T-helper 2 cell treated with Interferon-gamma antibody and Interleukin-4, amounts not matched to agents 5 μg/mL and 100 μg/mL, for 36 hours (primary cell): Measurements from ENCODE around the gene FUBP3.
"Not testable (repeated sequence)": the region's sequence is repeated elsewhere in the genome, so short reads cannot be mapped to it uniquely, and the experiment has no call there.

ENCODE experiments used
- DNase-seq: peaks from one replicate; pipeline ENCODE4 v3.0.0; 2021; ENCODE audit warnings: low spot score
- H3K27ac Mint-ChIP-seq: one replicate; pipeline ENCODE4 v1.8.0; 2021; ENCODE audit warnings: mild to moderate bottlenecking, mixed read lengths
- H3K27me3 Mint-ChIP-seq: one replicate; pipeline ENCODE4 v1.8.0; 2021; ENCODE audit warnings: low read depth, mixed read lengths
- H3K36me3 Mint-ChIP-seq: one replicate; pipeline ENCODE4 v1.8.0; 2021; ENCODE audit warnings: low read depth, mixed read lengths
- H3K4me1 Mint-ChIP-seq: one replicate; pipeline ENCODE4 v1.8.0; 2021; ENCODE audit warnings: low read depth, mixed read lengths
- H3K4me3 Mint-ChIP-seq: one replicate; pipeline ENCODE4 v1.8.0; 2022; ENCODE audit warnings: mild to moderate bottlenecking, moderate library complexity, mixed read lengths
- H3K9me3 Mint-ChIP-seq: one replicate; pipeline ENCODE4 v1.8.0; 2021; ENCODE audit warnings: mixed read lengths

Gene FUBP3

DNA sequence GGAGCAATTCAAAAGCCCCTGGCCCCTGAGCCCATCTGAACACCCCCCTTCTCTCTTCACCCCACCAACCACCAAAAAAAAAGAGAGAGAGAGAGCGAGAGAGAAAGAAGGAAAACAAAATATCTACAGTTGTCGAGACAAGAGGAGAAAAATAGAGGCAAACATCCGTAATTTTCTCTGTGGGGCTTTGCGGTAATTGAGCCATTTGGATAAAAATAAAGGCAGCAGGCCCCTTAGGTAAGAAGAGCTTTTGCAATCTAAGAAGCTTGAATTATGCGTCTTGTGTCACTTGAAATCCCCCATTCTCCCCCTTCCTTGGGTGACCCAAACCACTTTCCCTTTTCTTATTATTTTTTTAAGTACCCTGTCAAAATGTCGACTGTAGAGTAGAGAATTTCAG, 35.5 kb upstream of the FUBP3 start:
- Mint-ChIP-seq H3K4me3 (no peak overlapping the region), H3K27ac (no peak overlapping the region), H3K27me3 (peaks cover 14% of the 10 kb centered on the region), H3K9me3 (peaks cover 2% of the 10 kb centered on the region), H3K36me3 (no peaks in the 10 kb centered on the region), H3K4me1 (no peaks in the 10 kb centered on the region)
- no peak for DNase-seq

DNA sequence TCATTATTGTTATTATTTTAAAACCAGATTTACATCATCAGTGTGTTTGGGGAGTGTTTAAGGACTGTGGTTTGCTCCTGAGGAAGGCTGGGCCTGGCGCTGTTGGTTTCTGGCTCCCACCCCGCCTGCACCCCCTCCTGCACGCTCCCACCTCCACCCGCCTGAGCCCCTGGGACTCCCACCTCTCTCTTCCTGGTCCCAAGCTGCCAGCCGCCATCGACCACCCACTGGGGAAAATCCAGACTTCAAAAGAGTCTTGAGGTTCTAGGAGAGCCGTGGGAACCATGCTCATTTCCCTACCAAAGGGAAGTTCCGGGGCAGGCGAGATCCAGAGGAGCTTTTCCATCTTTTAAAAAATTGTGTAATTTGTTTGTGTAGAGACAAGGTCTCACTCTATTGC, 35.0 kb upstream of the FUBP3 start:
- H3K9me3 Mint-ChIP-seq: peaks cover 7% of the 10 kb centered on the region
- H3K36me3 Mint-ChIP-seq: no peaks in the 10 kb centered on the region
- H3K27me3 Mint-ChIP-seq: peaks cover 12% of the 10 kb centered on the region
- H3K4me3 Mint-ChIP-seq: no peak overlapping the region
- no peak for DNase-seq
- no peak overlapping the region for H3K27ac Mint-ChIP-seq
- no peaks in the 10 kb centered on the region for H3K4me1 Mint-ChIP-seq

GRCh38 chr9:130548103-130548502, 31.3 kb upstream of the FUBP3 start:
- H3K9me3 Mint-ChIP-seq: peaks cover 11% of the 10 kb centered on the region
- no peaks in the 10 kb centered on the region for H3K4me1 Mint-ChIP-seq
- H3K4me3 Mint-ChIP-seq: no peak overlapping the region
- DNase-seq: no peak
- no peak overlapping the region for H3K27ac Mint-ChIP-seq
- H3K27me3 Mint-ChIP-seq: no peaks in the 10 kb centered on the region
- H3K36me3 Mint-ChIP-seq: no peaks in the 10 kb centered on the region

DNA sequence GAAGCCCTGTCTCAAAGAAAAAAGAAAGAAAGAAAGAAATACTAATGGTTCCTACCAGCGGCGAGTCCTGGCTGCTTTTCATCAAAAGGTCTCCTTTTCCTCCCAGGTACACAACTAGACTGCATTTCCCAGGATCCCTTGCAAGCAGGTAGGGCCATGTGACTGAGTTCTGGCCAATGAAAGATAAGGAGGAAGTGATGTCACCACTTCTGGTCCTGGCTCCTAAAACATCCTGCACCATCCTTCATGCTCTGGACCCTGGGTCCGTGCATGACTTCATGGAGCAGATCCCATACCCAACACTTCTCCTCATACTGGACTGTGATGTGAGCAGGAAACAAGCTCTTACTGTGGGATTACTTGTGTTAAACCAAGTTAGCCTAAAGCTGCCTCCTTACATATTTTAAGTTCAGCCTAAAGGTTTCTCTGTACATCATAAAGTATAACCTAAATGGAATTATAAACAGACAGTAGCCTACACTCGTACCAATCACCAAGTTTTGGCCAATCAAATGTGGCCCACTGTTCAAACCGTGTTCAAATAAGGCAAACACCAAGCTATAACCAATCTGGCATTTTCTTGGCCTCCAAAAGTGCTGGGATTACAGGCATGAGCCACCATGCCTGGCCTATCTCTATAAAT, 30.2 kb upstream of the FUBP3 start:
- Mint-ChIP-seq H3K27ac (no peak overlapping the region), H3K27me3 (no peaks in the 10 kb centered on the region), H3K36me3 (no peaks in the 10 kb centered on the region), H3K4me3 (no peak overlapping the region), H3K9me3 (peaks cover 11% of the 10 kb centered on the region), H3K4me1 (no peaks in the 10 kb centered on the region)
- no peak for DNase-seq

DNA sequence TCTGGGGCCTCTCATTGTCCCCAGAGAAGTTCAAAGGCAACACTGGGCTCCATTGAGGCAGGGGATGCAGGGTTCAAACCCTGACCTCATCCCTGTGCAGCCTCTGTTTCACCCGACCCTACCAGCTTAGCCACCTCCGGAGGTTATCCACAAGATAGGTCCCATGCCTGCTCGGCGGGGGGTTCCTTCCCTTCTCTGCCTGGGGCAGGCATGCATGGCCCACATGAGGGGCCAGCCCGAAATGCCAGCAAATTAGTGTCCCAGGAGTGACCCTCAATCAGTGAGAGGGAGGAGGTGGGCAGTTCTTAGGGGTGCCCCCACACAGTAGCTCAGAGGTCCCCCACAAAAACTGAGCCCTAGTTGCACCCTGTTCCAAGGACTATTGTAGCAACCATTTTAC, 24.8 kb upstream of the FUBP3 start:
- no peaks in the 10 kb centered on the region for H3K36me3 Mint-ChIP-seq
- no peak overlapping the region for H3K4me3 Mint-ChIP-seq
- H3K9me3 Mint-ChIP-seq: peaks cover 2% of the 10 kb centered on the region
- DNase-seq: no peak
- no peak overlapping the region for H3K27ac Mint-ChIP-seq
- H3K4me1 Mint-ChIP-seq: no peaks in the 10 kb centered on the region
- no peaks in the 10 kb centered on the region for H3K27me3 Mint-ChIP-seq

GRCh38 chr9:130555061-130555460, 24.3 kb upstream of the FUBP3 start:
- Mint-ChIP-seq H3K36me3 (no peaks in the 10 kb centered on the region), H3K27ac (no peak overlapping the region), H3K9me3 (no peaks in the 10 kb centered on the region), H3K4me3 (no peak overlapping the region), H3K4me1 (no peaks in the 10 kb centered on the region), H3K27me3 (no peaks in the 10 kb centered on the region)
- DNase-seq: no peak

DNA sequence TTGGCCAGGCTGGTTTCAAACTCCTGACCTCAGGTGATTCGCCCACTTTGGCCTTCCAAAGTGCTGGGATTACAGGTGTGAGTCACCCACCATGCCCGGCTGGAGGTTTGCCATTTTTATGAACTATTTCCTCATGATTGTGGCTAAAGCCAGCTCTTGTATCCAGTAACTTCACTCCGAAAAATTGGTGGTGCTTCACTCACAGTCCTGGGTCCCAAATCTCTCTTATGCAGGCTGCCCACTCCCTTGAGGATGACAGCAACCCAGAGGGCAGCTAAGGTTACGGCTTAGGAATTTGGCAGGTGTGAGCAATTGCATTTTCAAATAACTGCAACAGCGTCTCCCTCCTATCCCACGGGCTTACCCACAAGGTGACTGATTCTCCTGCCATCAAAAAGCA, 23.4 kb upstream of the FUBP3 start:
- no peak overlapping the region for H3K4me3 Mint-ChIP-seq
- no peaks in the 10 kb centered on the region for H3K9me3 Mint-ChIP-seq
- H3K27me3 Mint-ChIP-seq: no peaks in the 10 kb centered on the region
- H3K4me1 Mint-ChIP-seq: no peaks in the 10 kb centered on the region
- H3K27ac Mint-ChIP-seq: no peak overlapping the region
- no peak for DNase-seq
- no peaks in the 10 kb centered on the region for H3K36me3 Mint-ChIP-seq

DNA sequence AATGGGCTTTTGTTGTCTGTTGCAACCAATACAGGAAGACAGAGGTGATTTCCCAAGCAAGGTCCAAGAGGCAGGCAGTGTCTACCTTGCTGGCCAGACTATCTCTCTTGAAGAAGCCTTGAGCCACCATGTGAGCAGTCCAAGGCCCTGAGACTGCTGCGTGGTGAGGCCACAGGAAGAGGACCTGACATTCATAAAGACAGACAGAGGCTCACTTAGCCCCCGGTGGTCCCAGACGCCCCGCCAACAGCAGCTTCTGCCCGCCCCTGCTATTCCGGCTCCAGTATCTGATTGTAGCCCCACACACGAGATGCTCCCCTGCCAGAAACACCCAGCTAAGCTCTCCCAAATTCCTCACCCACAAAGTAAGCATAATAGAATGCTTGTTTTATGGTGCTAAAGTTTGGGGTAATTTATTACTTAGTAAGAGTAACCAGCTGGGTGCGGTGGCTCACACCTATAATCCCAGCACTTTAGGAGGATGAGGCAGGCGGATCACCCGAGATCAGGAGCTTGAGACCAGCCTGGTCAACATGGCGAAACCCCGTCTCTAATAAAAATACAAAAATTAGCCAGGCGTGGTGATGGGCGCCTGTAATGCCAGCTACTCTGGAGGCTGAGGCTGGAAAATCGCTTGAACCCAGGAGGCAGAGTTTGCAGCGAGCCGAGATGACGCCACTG, 22.8 kb upstream of the FUBP3 start:
- Mint-ChIP-seq H3K36me3 (no peaks in the 10 kb centered on the region), H3K27me3 (no peaks in the 10 kb centered on the region), H3K27ac (no peak overlapping the region), H3K4me3 (no peak overlapping the region), H3K4me1 (no peaks in the 10 kb centered on the region), H3K9me3 (no peaks in the 10 kb centered on the region)
- no peak for DNase-seq

GRCh38 chr9:130557077-130557468, 22.3 kb upstream of the FUBP3 start:
- Mint-ChIP-seq H3K4me3 (no peak overlapping the region), H3K4me1 (no peaks in the 10 kb centered on the region), H3K27me3 (no peaks in the 10 kb centered on the region), H3K36me3 (no peaks in the 10 kb centered on the region), H3K27ac (no peak overlapping the region), H3K9me3 (no peaks in the 10 kb centered on the region)
- DNase-seq: no peak

DNA sequence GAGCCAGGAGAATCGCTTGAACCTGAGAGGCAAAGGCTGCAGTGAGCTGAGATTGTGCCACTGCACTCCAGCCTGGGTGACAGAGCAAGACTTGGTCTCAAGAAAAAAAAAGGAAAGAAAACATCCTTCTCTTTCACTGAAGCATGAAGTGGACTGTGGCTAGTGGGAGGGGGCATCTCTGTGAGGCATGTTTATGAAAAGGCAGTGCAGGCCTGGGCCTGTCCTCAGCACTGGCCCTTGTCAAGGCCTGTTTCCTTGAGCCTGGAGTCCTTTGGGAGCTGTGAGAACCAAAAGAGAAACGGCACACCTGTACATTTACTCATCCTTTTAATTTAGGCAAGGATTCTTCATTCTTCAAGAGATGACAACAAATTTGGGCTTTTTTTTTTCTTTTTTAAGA, 18.3 kb upstream of the FUBP3 start:
- no peaks in the 10 kb centered on the region for H3K27me3 Mint-ChIP-seq
- no peaks in the 10 kb centered on the region for H3K36me3 Mint-ChIP-seq
- no peak for DNase-seq
- H3K9me3 Mint-ChIP-seq: no peaks in the 10 kb centered on the region
- no peaks in the 10 kb centered on the region for H3K4me1 Mint-ChIP-seq
- H3K4me3 Mint-ChIP-seq: no peak overlapping the region
- no peak overlapping the region for H3K27ac Mint-ChIP-seq

DNA sequence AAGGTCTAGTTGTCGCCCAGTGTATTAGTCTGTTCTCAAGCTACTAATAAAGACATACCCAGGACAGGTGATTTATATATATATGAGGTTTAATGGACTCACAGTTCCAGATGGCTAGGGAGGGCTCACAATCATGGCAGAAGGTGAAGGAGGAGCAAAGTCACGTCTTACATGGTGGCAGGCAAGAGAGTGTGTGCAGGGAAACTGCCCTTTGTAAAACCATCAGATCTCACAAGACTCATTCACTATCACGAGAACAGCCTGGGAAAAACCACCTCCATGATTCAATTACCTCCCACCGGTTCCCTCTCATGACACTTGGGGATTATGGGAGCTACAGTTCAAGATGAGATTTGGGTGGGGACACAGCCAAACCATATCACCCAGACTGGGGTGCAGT, 16.9 kb upstream of the FUBP3 start:
- DNase-seq, H3K4me3 Mint-ChIP-seq, H3K27ac Mint-ChIP-seq, H3K4me1 Mint-ChIP-seq, H3K9me3 Mint-ChIP-seq, H3K36me3 Mint-ChIP-seq, H3K27me3 Mint-ChIP-seq: not testable (repeated sequence)

GRCh38 chr9:130563797-130564196, 15.6 kb upstream of the FUBP3 start:
- Mint-ChIP-seq H3K27me3 (no peaks in the 10 kb centered on the region), H3K36me3 (no peaks in the 10 kb centered on the region), H3K9me3 (no peaks in the 10 kb centered on the region), H3K4me1 (no peaks in the 10 kb centered on the region), H3K27ac (no peak overlapping the region), H3K4me3 (no peak overlapping the region)
- no peak for DNase-seq

- H3K4me1 Mint-ChIP-seq: no peaks in the 10 kb centered on the region
- H3K36me3 Mint-ChIP-seq: no peaks in the 10 kb centered on the region
- H3K4me3 Mint-ChIP-seq: no peak overlapping the region
- no peak overlapping the region for H3K27ac Mint-ChIP-seq
- H3K27me3 Mint-ChIP-seq: no peaks in the 10 kb centered on the region
- no peaks in the 10 kb centered on the region for H3K9me3 Mint-ChIP-seq
- DNase-seq: no peak
Measured at GRCh38 chr9:130565792-130566191, 13.6 kb upstream of the FUBP3 start.

DNA sequence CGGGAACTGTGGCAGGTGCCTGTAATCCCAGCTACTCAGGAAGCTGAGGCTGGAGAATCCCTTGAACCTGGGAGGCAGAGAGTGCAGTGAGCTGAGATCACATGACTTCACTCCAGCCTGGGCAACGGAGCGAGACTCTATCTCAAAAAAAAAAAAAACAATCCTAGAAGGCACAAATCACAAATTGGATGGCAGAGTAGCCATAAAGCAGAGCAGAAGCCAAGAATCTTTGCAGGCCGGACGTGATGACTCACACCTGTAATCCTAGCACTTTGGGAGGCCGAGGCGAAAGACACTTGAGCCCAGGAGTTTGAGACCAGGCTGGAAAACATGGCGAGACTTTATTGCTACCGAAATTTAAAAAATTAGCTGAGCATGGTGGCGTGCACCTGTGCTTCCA, 9.2 kb upstream of the FUBP3 start:
- Mint-ChIP-seq H3K9me3 (no peaks in the 10 kb centered on the region), H3K36me3 (no peaks in the 10 kb centered on the region), H3K27me3 (no peaks in the 10 kb centered on the region), H3K27ac (no peak overlapping the region), H3K4me1 (no peaks in the 10 kb centered on the region), H3K4me3 (no peak overlapping the region)
- DNase-seq: no peak

DNA sequence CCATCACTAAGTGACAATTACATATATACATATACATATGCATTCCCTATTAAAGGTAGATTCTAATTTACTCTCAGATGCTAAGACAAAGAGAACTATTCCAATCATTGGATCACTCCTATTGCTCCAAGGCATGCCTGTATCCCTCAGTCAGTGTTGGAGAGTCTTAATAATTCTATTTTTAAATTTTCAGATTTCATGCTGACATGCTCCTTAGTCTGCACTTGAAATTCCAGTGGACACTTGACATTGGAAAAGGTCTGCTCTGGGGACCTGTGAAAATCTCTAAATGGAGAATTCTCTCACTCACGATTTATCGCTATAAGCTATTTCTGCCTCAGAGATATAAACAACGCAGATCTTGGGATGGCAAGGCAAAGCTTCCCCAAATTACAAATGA, 3.9 kb upstream of the FUBP3 start:
- H3K4me3 Mint-ChIP-seq: no peak overlapping the region
- H3K4me1 Mint-ChIP-seq: peaks cover 8% of the 10 kb centered on the region
- no peaks in the 10 kb centered on the region for H3K9me3 Mint-ChIP-seq
- no peak overlapping the region for H3K27ac Mint-ChIP-seq
- no peak for DNase-seq
- no peaks in the 10 kb centered on the region for H3K36me3 Mint-ChIP-seq
- H3K27me3 Mint-ChIP-seq: no peaks in the 10 kb centered on the region
